ENCODE data around the gene SIM2.

SIM2 gene

GRCh38 chr21:36743008-36743407 is 44.1 kb downstream of the SIM2 start:
- no peak for DNase-seq

GRCh38 chr21:36743446-36743845 is 44.5 kb downstream of the SIM2 start:
- no peak for DNase-seq

- no peak for DNase-seq
Observed at GRCh38 chr21:36744190-36744559, 45.3 kb downstream of the SIM2 start.

GRCh38 chr21:36744560-36745231 is 45.8 kb downstream of the SIM2 start:
- no peak for DNase-seq

- DNase-seq = no peak
Observed at GRCh38 chr21:36745459-36745858, 46.5 kb downstream of the SIM2 start.

- DNase-seq = no peak
Observed at GRCh38 chr21:36747041-36747814, 48.3 kb downstream of the SIM2 start.

GRCh38 chr21:36747815-36748383 is 49.0 kb downstream of the SIM2 start:
- DNase-seq = no peak

GRCh38 chr21:36749935-36750575 is 51.1 kb downstream of the SIM2 start:
- DNase-seq = no peak

GRCh38 chr21:36750576-36750959 is 51.7 kb downstream of the SIM2 start:
- DNase-seq = no peak

- no peak for DNase-seq
Observed at GRCh38 chr21:36751383-36751782, 52.5 kb downstream of the SIM2 start.

- DNase-seq = no peak
Observed at GRCh38 chr21:36753556-36753955, 54.6 kb downstream of the SIM2 start.

GRCh38 chr21:36754241-36754898 is 55.5 kb downstream of the SIM2 start:
- no peak for DNase-seq

GRCh38 chr21:36756527-36756926 is 57.6 kb downstream of the SIM2 start:
- DNase-seq = no peak

GRCh38 chr21:36757196-36757595 is 58.3 kb downstream of the SIM2 start:
- no peak for DNase-seq

GRCh38 chr21:36759348-36760083 is 60.6 kb downstream of the SIM2 start:
- no peak for DNase-seq

GRCh38 chr21:36761685-36762084 is 62.8 kb downstream of the SIM2 start:
- DNase-seq = no peak

- no peak for DNase-seq
Observed at GRCh38 chr21:36762642-36763041, 63.7 kb downstream of the SIM2 start.

GRCh38 chr21:36763305-36763704 is 64.4 kb downstream of the SIM2 start:
- no peak for DNase-seq

- no peak for DNase-seq
Observed at GRCh38 chr21:36765229-36765628, 66.3 kb downstream of the SIM2 start.

GRCh38 chr21:36766511-36766910 is 67.6 kb downstream of the SIM2 start:
- DNase-seq = no peak

GRCh38 chr21:36767096-36767495 is 68.2 kb downstream of the SIM2 start:
- no peak for DNase-seq

- no peak for DNase-seq
Observed at GRCh38 chr21:36768496-36768895, 69.6 kb downstream of the SIM2 start.
